NCI-H1092 (cell line): Measurements from ENCODE around the gene CBLN3.

Experiments
- DNase-seq: peaks from one replicate; lab custom pipeline; 2025; lab: John Stamatoyannopoulos, UW

Gene CBLN3

DNA sequence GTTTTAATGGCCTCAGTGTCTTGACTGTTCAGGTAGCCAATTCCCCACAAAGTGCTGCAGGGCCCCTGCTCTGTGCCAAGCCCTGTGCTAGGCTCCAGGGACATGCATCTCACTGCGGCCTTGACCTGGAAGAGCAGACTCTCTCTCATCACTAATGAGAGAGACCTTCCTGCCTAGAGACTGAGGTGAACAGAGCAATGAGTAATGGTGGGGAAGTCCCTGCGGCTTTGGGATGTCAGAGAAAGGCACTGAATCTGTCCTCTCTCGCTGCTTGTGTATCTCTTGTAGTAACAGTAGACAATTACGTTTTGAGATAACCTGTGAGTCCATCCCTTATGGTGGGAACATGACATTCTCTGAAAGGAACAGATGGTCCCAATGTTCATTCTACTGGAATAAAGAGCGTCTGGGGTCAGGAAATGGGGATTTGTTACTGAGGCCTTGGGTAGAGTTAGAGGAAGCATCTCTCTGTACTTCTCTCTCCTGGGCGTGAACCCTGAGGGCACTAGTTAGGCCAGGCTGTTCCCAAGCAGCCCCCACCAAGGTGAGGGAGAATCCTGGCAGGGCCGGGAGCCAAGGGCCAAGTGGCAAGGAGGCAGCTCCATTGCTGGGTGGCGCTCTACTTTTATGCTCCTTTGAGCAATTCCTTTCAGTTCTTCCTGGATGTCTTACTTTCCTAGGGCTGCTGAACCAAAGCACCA is 48.0 kb downstream of the CBLN3 start:
- no peak for DNase-seq

DNA sequence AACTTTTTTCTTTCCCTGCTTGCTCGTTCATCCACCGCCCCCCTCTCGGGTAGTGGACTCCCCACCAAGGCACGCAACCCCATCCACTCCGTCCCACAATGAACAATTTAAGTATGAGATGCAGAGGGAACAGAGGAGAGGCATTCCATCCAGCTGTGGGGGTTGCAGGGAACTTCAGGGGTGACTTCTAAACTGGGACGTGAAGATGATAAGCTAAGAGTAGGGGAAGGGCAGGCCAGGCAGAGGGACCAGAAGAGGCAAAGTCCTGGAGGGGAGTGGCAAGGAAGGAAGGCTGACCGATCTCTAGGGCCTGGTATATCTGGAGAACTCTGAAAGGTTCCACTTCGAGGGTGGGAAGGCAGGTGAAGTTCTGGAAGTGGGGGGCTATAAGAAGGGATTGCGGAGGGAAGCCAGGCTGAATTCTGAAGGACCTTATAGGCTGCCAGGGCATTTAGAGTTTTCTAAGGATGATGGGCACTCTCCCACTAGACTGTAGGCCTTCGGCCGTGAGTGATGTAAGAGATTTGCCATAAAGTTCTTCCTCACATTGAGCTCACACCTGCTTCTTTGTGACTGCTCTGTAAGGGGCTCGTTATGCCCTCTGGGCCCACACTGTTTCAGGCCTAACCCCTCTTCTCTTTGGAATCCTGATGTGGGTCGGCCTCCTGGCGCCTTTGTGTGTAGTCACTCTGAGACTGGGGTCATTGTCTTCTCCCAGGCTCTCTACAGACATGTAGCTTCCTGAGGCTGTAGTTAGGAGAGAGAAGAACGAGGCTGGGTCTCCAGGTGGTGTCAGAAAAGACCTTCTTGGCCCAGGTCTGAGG is 49.3 kb downstream of the CBLN3 start:
- no peak for DNase-seq

DNA sequence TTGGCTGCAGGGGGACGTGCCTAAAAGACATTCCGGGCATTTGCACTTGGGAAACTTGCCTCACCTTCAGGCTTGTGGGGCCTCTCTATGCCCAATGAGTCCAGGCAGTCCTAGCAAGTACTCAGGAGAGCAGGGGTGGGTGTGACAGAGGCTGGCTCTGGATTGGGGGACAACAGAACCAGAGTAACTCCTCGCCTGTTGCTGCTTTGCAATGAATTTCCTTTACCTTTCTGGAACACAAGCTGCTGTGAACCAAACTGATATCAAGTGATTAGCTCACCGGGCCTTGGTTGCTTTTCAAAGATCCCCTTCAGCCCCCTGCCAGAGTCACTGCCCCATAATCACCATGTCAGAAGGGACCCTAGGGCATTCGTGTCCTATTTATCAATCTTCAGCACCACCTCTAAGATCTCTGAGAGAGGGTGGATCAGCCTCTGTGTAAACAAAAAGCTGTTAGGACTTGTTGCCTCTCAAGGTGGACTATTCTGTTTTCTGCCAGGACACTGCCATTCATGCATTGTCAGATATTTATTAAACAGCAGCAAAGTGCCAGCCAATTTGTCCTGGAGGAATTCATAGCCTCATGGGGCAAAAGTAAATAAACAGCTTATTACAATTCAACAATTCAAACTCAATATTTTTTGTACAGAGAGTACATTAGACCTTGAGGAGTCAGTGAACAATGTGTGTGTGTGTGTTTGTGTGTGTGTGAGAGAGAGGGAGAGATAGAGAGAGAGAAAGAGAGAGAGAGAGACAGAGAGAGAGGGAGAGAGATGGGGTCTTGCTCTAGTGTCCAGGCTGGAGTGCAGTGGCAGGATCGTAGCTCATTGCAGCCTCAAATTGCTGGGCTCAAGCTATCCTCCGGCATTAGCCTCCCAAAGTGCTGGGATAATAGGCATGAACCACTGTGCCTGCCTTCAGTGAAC is 50.2 kb downstream of the CBLN3 start:
- DNase-seq: no peak

DNA sequence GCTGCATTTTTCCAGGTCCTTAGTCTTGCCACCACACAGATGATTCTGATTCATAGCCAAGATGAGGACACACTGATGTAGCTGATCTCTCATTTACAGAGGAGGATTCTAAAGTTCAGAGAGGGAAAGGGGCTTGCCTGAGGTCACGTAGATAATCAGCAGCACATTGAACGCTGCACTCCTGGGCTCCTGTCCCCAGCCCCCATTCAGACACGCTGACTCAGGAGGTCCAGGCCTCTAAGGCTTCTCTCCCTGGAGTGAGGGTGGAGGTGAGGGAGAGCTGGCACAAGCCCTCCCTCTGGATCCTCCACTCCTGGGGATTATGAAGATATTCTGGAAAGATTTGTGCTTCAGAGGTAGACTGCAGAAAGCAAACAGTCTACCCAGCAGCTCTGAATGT is 51.1 kb downstream of the CBLN3 start:
- no peak for DNase-seq

DNA sequence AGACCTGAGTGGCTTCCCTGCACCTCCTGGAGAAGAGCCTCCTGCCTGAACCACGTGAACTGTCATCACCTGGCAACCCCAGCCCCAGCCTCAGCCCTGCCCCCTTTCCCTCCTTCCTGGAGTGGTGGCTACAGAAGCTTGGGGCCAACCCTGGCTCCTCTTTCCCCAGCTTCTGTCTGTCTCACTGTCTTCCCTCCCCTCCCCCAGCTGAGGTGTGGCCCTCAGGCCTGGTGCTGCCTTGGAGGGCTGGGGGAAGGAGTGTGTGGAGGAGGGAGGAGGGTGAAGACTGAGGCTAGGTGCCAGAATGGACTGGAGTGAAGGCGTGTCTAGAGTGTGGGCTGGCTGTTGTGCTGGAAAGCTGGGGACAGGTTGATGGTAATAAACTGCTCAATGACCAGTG is 51.8 kb downstream of the CBLN3 start:
- DNase-seq: no peak

DNA sequence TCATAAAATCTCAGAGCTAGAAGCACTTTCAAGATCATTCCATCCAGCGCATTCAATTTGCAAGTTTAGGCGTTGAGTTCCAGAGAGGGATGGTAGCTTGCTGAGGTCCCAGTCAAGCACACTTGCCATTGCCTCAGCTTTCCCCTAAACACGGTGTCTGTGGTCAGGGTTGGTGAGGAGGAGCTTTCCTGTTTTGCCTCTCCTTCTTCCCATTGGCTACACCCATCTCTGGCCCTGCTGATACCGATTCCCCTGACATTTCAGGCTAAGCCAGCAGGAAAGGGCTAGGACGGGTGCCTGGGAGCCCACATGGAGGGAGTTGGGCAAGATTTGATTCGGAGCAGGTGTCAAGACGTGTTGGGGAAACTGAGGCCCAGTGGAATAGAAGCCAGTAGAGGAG is 52.3 kb downstream of the CBLN3 start:
- DNase-seq: no peak
